ENCODE data around the gene PRM3.

The PRM3 gene

GRCh38 chr16:11249233-11250061 is 24.0 kb downstream of the PRM3 start:
- Mint-ChIP-seq H3K9me3 (no peaks in the 10 kb centered on the region), H3K27me3 (ENCODE audit: low read depth) (peaks cover 19% of the 10 kb centered on the region), H3K4me3 (no peak overlapping the region), H3K4me1 (peaks cover 27% of the 10 kb centered on the region), H3K36me3 (ENCODE audit: low read depth) (peaks cover 12% of the 10 kb centered on the region), H3K27ac (no peak overlapping the region)
- TF ChIP-seq CTCF (IDR thresholded peaks at IDR 0.05; ENCODE audit: unreplicated experiment in 3 of 3) = no peak

DNA sequence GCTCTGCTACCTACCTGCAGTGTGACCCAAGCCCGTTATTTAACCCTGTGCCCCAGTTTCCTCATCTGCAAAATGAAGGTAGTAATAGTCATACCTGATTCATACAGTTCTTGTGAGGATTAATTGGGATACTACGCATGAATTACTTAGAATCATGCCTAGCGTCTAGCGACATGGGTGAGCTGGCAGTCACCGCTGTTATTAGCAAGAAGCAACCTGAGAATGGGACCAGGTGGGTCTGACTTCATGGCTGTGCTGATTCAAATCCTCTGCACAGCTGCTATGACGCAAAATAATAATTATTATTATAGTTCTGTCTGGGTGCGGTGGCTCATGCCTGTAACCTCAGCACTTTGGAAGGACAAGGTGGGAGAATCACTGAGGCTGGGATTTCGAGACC is 25.3 kb downstream of the PRM3 start:
- Mint-ChIP-seq H3K9me3 (no peaks in the 10 kb centered on the region), H3K36me3 (ENCODE audit: low read depth) (peaks cover 7% of the 10 kb centered on the region), H3K27me3 (ENCODE audit: low read depth) (peaks cover 15% of the 10 kb centered on the region), H3K27ac (no peak overlapping the region), H3K4me3 (no peak overlapping the region), H3K4me1 (peaks cover 19% of the 10 kb centered on the region)
- TF ChIP-seq CTCF (IDR thresholded peaks at IDR 0.05; ENCODE audit: unreplicated experiment in 3 of 3) = no peak

GRCh38 chr16:11245988-11246387 is 27.4 kb downstream of the PRM3 start:
- H3K27me3 Mint-ChIP-seq (ENCODE audit: low read depth) = peaks cover 15% of the 10 kb centered on the region
- peaks cover 7% of the 10 kb centered on the region for H3K36me3 Mint-ChIP-seq (ENCODE audit: low read depth)
- H3K4me3 Mint-ChIP-seq = no peak overlapping the region
- TF ChIP-seq CTCF (IDR thresholded peaks at IDR 0.05; ENCODE audit: unreplicated experiment in 3 of 3) = no peak
- H3K9me3 Mint-ChIP-seq = no peaks in the 10 kb centered on the region
- H3K4me1 Mint-ChIP-seq = peaks cover 13% of the 10 kb centered on the region
- no peak overlapping the region for H3K27ac Mint-ChIP-seq

DNA sequence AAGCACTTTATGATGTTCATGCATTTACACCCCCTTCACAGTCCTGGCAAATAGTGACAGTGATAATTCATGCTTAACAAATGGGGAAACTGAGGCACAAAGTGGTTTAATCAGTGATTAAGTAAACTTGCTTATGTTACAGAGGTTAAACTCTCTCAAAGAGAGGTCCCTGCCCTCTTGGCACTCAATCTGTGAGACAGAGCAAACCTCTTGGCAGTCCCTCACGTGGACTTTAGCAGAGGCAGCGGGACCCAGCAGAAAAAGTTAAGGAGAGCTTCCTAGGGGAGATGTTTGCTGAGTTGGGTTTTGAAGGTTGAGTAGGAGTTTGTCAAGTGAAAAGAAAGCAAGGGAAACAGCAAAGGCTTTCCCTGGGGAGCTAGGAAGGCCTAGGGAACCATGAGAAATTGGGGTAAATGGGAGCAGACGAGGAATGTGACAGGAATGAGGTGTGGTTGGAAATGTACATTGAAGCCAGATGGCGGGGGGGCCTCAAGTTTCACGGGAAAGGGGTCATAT is 28.1 kb downstream of the PRM3 start:
- H3K9me3 Mint-ChIP-seq = no peaks in the 10 kb centered on the region
- no peak overlapping the region for H3K4me3 Mint-ChIP-seq
- H3K36me3 Mint-ChIP-seq (ENCODE audit: low read depth) = peaks cover 3% of the 10 kb centered on the region

GRCh38 chr16:11242658-11243057 is 30.8 kb downstream of the PRM3 start:
- no peaks in the 10 kb centered on the region for H3K9me3 Mint-ChIP-seq
- peaks cover 13% of the 10 kb centered on the region for H3K4me1 Mint-ChIP-seq
- H3K27me3 Mint-ChIP-seq (ENCODE audit: low read depth) = peaks cover 13% of the 10 kb centered on the region
- H3K4me3 Mint-ChIP-seq = no peak overlapping the region
- H3K27ac Mint-ChIP-seq = no peak overlapping the region
- no peak for TF ChIP-seq CTCF (IDR thresholded peaks at IDR 0.05; ENCODE audit: unreplicated experiment in 3 of 3)
- H3K36me3 Mint-ChIP-seq (ENCODE audit: low read depth) = no peaks in the 10 kb centered on the region

More for the DNA sequence above, 28.1 kb downstream of the PRM3 start:
- Mint-ChIP-seq H3K27ac (peak overlapping the region in 1 of 3 experiments; percentile 6), H3K4me1 (peaks cover 14% of the 10 kb centered on the region), H3K27me3 (ENCODE audit: low read depth) (peaks cover 15% of the 10 kb centered on the region)
- TF ChIP-seq CTCF (IDR thresholded peaks at IDR 0.05; ENCODE audit: unreplicated experiment in 3 of 3) = no peak
